IPS DF 4.7 (cell line): ENCODE data around the gene PTBP1.

Experiments used
- DNase-seq: peaks from one replicate; pipeline ENCODE4 v3.0.0-alpha.2; 2013; ENCODE audit warnings: low spot score; ENCODE audit errors: extremely low read depth

Gene PTBP1

DNA sequence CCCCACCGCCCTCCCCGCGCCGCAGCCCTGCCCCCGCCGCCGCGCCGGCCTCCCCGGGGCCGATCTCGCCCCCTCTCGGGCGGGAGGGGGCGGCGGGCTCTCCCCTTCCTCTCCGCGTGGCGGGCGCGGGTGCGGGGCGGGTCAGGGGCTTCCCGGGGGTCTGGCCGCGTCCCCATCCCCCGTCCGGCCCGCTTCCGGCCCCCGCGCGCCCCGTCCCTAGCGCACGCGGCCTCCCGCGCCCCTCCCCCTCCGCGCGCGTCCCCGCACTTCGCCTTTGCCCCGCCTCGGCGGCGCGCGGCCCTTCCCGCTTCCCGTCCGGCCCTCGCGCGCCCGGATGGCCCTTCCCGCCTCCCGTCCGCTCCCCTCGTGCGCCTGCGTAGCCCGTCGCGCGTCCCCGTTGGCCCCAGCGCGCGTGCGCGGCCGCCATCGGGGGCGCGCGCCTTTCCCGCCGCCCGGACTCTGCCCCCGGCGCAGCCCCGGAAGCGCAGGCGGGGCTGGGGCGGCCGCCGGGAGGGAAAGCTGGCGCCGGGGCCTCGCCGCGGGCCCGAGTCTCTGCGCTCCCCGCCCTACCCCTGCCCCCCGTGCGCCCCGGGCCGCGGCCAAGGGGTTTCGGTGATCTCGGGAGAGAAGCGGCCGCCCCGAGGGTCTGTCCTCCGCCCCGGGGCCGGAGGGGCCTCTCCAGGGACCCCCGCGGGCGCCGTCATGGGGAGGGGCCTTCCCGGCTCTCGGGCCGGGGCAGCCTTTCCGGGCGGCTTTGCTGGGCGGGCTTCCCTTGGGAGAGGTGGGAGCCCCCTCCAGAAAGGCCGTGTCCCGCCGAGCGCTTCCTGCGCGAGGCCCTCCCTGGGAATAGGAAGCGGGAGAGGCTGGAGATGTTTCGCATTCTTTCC is 519 bp downstream of the PTBP1 start:
- DNase-seq: no peak

DNA sequence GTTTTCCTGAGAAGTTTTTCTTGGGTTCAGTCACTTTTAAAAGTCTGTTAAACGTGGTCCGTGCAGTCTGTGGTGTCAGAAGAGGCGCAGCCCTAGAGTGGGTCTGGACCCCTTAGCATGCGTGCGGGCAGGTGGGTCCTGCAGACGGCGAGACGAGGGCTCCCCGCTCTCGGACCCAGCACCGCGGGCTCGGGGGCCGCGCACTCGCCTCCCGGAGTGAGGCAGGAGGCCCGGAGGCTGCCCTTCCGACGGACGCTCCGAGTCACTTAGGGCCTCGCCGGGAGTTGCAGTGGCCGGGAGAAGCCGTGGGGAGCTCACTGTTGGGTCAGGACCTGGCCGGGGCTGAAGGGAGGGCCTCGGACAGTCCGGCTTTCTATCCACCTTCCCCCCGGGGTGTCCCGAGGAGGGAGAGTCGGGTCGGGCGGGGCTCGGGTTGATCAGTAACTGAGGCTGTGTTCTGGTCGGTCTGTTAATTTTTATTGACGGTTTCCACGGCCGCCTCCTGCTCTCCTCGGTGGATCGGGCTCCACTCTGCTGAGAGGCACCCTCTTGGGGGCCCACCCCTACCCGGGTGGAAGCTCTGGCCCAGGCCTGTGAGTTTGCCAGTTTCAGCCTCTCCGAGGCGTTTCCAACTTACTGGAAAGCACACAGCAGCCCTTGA is 1.3 kb downstream of the PTBP1 start:
- no peak for DNase-seq

DNA sequence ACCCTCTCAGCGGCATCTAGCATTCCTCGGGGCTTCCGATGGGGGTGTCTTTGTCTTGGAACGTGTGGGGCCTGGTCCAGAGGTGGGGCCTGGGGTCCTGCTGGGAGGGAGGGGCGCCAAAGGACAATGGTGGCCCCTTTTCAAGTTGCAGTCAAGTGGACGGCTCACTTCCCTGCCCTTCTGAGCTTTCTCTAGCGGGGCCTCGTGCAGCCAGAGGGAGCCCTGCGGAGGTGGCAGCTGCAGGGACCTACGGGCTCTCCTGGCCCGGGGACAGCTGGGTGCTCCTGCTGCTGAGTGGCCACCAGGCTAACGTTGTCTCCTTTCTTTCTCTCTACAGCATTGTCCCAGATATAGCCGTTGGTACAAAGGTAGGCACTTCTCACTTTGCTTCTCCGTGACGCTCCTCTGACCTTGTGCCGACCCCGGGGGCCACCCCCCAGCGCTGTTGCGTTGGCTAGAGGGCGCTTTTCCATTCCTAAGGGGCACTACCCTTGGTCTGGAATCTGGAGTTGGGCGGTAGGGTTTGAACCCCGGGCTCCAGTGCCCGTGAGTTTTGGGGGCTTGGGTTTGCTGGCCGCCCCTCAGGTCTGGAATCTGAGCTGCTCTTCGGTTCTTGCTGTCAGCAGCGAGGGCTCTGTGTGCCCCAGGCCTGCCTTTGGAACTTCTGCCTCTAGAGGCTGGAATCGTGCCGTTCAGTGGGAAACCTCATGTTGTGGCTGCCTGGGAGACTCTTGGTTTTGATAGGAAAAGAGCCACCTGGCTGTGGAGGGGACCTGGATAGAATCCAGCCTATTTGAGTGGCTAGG is 2.0 kb downstream of the PTBP1 start:
- DNase-seq: no peak

DNA sequence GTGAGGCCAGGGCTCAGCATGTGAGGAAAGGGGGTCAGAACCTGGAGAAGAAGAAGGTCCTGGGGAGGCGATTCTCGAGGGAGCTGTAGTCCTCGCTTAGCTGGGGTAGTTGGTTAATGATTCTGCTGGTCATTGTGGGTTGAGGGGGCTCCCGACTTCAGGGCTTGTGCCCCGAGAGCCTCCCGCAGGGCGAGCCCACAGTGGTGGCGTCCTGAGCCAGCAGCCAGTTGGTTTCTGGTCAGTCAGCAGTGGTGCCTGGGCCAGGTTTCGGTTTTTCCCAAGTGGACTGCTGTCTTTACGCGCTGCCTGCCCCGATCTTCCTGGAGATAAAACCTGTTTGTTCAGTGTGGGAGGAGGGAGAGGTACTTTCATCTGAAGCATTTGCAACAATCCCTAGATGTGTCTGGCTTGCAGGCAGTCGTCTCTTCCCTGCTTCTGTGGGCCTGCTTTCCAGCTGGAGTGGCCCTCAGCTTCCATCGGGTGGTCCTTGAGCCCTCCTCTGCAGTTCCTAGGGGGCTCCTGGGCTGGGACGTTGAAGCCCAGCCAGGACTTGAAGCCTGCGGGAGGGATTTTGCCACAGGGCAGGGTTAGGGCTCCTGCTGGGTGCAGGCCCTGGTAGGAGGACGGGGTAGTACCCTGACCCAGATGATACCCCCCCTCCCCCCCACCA is 3.2 kb downstream of the PTBP1 start:
- no peak for DNase-seq

DNA sequence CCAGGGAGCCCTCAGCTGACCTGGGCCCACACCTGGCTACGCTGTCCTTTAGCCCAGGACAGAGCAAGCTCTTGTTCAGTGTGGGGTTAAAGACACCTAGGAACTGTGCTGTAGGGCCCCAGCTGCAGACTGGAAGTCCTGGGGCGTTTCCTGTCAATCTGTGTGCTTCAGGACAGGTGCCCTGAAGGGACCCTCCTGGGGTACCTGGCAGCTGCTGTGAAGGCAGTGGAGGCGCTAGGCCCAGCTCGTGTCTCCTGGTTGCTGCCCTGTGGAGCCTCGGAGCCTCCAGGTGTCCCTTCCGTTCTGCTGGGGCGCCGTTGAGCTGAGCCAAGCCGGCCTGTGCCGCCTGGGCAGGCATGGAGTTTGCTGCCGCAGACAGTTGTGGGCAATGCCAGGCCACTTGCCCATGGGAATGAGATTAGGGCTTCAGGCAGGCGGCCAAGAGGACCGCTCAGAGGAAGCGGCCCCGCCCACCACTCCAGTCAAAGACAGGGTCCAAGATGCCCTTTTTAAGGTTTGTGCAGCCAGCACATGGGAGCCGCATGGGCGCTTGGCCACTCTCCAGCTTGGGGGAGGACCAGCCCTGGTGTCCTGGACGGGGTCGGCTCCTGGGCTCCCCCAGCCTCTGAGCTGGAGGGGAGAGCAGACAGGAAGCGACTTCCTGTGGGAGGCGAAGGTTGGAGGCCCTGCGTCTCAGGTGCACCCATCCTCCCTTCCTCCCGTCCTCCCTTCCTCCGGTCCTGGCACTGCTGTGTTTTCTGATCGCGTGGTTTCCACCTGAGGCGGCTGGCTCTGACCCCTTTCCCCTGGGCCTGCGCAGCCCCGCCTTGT is 4.0 kb downstream of the PTBP1 start:
- DNase-seq: no peak

DNA sequence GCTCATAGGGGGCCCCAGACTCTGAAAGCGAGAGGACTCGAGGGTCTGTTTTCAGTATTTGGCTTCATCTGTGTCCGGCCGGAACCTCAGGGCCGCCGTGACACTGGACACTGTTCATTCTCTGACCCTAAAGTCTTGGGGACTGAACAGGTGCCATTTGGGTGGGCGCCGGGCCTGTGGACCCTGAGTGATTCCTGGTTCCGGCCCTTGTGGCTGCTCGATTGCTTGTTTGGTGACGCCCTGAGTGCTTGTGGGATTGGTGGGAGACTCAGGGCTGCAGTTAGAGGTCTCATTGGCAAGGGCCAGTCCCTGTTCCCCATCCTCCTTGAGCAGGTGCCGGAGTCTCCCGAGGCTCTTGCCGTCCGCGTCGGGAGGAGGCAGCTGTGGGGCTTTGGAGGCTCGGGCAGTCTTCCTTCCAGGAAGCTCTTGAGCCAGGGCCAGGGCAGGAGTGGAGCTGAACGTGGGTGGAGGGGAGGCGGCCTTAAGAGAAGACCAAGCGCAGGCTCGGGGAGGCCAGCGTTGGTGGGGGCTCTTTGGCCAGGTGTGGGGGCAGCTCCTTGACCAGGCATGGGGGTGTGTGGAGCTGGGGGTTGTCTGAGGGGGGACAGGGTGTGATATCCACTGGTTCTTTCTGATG is 4.7 kb downstream of the PTBP1 start:
- DNase-seq: no peak

DNA sequence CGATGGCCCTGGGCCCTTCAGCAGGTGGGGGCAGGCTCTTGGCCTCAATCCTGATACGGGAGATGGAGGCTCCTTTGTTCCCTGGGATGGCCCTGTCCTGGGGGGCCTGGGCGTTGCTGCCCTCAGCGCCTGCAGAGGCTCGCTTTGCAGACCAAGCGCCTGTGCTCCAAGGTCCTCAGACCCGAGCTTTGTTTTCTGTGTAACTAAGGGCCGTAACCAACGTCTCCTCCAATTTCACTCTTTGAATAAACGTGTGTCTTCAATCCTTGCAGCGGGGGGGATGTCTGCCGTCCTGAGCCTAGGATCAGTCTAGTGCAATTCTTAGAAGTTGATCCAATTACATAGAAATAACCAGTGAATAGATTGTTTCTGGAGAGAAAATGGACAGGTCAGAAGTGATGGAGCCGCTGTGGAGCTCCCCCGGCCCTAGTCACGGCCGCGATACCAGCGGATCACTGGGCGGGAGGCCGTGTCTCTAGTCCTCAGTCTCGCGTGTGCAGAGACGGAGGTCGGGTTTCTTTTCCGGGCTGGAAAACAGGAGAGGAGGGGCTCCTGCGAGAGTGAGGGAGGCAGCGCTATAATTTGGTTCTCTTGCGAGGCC is 5.3 kb downstream of the PTBP1 start:
- no peak for DNase-seq

DNA sequence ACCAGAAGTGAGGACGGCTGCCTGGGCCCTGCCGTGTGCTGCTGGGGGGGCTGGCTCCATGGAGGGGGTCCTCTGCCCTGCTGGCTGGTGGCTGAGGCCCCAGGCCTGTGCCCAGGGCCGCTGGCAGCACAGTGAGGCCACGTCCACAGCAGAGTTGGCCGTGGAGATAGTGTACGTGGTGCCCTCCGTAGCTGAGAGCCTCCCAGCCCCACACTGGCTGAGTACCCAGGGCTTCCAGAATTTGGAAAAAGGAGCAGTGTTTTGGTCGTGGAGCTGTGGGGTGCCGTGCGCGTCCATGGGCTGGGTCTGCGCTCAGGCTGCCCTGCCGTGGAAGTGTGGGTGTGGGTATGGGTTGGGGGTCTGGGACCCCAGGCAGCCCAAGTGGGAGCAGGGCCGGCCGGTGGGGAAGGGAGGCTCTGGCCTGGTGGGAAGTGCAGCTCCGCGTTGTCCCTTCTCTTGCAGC is 5.9 kb downstream of the PTBP1 start:
- DNase-seq: no peak

DNA sequence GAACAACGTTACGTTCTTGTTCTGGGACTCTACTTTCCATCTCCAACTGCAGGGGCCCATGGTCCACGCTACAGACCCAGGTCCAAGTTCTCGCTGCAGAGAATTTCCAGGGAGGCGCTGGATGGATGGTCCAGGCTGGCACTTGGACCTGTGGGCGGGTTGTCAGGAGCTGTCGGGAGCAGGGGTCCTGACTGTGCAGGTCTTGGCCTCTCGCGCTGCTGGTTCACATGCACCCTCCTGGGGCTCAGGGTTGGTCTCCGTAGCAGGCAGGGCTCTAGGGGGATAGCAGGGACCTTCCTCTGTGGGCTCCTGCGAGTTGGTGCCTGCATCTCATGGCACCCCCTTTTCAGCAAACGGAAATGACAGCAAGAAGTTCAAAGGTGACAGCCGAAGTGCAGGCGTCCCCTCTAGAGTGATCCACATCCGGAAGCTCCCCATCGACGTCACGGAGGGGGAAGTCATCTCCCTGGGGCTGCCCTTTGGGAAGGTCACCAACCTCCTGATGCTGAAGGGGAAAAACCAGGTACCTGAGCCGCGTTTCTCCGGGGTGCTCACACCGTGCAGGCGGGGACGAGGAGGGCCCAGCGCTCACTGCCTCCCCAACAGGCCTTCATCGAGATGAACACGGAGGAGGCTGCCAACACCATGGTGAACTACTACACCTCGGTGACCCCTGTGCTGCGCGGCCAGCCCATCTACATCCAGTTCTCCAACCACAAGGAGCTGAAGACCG is 6.6 kb downstream of the PTBP1 start:
- no peak for DNase-seq

DNA sequence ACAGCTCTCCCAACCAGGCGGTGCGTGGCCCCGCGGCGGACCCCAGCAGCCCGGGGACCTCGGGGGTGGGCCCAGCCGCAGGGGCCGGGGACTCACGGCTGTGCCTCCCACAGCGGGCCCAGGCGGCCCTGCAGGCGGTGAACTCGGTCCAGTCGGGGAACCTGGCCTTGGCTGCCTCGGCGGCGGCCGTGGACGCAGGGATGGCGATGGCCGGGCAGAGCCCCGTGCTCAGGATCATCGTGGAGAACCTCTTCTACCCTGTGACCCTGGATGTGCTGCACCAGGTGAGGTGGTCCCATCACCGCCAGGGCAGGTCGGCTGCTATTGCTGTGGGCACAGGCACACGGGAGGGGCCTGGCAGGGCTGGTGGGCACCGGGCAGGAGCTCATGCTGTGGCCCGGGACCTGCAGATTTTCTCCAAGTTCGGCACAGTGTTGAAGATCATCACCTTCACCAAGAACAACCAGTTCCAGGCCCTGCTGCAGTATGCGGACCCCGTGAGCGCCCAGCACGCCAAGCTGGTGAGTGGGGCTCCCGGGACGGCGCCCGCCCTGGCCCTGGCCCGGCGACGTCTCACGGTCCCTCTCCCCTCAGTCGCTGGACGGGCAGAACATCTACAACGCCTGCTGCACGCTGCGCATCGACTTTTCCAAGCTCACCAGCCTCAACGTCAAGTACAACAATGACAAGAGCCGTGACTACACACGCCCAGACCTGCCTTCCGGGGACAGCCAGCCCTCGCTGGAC is 7.3 kb downstream of the PTBP1 start:
- DNase-seq: no peak

DNA sequence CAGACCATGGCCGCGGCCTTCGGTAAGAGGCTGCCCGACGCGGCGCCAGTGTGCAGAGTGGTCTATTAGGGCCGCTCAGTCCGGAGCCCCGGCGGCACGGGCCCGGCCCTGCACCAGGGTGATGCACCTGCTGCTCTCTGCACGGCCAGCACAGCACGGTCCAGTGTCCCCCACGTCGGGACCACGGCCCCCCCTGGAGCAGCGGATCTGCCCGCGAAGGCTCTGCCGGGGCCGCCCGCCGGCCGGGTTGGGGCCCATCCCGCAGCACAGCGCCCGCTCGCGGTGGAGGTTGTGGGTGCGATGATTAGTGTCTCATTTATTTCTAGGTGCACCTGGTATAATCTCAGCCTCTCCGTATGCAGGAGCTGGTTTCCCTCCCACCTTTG is 7.9 kb downstream of the PTBP1 start:
- no peak for DNase-seq

DNA sequence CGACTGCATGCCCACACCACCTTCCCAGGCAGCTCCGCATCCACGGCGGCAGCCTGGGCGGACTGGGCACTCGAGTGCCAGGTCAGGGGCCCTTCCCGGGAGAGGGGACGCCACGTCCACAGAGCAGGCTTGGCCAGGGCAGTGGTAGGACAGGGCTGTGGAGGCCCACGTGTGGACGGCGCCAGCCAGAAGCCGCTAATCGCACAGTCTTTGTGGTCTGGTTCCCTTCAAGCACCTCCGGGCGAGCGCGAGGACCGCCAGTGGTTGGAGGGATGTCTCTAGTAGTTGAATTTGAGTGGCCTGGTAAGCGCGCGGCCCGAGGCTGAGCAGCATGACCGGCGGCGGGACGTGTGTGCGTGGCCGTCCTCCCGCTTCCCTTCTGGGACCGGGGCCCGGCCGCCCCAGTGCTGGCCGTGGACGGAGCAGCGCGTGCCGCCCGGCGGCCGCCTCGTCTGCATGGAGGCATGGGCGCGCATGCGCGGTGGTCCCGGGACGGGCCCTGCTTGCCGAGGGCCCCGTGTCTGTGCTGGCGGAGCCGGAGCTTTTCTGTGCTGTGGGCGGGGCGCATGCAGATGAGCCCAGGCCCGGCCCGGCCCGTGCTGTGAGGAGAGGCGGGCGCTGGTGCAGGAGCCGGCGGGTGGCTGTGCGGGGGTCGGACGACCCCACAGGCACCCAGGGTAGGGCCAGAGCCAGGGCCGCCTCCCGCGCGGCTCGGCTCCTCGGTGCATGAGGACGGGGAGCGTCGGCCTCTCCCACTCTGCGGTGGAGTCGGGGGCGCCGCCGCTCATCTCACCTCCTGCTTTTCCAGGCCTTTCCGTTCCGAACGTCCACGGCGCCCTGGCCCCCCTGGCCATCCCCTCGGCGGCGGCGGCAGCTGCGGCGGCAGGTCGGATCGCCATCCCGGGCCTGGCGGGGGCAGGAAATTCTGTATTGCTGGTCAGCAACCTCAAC is 8.6 kb downstream of the PTBP1 start:
- DNase-seq: no peak

DNA sequence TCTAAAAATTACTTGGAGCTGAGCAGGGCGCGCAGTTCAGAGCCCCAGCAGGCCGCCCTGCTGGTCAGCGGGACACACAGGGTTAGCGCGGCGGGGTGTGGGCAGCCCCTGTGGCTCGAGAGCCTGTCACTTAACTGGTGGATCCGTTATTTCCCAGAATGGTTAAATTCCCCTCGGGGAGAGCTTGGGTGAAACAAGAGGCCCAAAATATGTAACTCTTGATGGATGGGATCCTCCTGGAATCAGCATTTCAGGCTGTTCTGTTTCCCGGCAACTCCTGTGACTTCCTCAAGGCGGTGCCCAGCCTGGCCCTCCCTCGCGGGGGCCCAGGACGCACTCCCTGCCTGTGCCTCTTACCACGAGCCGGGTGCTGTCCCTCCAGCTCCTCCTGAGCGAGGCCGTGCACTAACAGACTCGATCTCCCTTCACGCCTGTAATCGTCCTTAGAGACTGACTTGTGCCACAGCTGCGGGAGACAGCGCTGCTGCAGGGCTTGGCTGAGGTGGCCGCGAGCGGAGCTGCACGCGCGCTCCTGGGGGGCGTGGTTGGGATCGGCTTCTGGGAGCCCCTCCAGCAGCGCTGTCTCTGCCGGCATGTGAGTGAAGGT is 9.7 kb downstream of the PTBP1 start:
- no peak for DNase-seq

DNA sequence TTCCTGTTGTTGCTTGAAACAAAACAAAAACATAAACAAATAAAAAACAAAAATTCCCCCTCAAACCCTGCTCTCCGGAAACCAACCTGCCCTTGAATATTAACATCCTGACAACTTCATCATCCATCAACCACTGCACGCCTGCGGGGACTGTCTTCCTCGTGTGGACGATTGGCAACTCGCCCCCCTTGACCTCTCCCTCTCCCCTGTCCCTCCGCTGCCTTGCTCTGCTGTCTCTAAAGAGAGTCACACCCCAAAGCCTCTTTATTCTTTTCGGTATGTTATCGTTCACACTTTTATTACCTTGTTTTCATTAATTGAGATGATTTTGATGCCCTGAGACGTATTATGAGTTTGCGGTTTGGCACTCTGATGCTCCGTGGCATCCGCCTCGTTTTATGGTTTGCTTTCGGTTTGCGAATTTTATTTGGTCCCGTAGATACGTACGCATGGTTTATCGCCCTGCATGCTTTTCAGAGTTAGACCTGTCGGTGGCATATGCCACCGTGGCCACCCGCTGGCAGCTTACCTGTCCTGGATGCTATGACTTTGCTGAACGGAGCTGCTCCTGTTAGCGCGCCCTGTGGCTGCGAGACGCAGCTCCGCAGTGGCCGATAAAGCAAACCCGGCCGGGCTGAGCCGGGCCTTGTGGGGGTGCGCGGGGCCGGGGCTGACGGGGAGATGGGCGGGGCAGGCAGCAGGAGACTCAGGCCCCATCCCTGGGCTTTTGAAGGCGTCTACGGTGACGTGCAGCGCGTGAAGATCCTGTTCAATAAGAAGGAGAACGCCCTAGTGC is 10.6 kb downstream of the PTBP1 start:
- no peak for DNase-seq

DNA sequence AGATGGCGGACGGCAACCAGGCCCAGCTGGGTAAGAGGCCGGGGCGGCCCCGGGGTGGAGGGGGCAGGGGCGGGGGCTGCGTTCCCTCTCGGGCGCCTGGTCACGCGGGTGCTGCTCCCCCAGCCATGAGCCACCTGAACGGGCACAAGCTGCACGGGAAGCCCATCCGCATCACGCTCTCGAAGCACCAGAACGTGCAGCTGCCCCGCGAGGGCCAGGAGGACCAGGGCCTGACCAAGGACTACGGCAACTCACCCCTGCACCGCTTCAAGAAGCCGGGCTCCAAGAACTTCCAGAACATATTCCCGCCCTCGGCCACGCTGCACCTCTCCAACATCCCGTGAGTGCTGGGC is 11.1 kb downstream of the PTBP1 start:
- DNase-seq: no peak
